ENCODE measurements around the gene PRUNE2.
"Not testable (repeated sequence)": the region's sequence is repeated elsewhere in the genome, so short reads cannot be mapped to it uniquely, and the experiment has no call there.

Gene PRUNE2

GRCh38 chr9:76905791-76906646, at the start of gene PRUNE2:
TSS of gene PRUNE2 (minus strand) at chr9:76906114. CDS start at chr9:76905963, 151 bp downstream.
- Histone ChIP-seq H3K27me3 (peaks cover 84% of the 10 kb centered on the region), H3K9me3 (no peaks in the 10 kb centered on the region), H3K4me1 (ENCODE audit: control insufficient read depth in 1 of 2, insufficient read depth in 1 of 2, low read depth in 1 of 2, low read length in 1 of 2) (no peaks in the 10 kb centered on the region), H3K36me3 (no peaks in the 10 kb centered on the region), H3K27ac (no peak within 1 kb of the TSS), H3K4me3 (ENCODE audit: low read depth in 1 of 2, low read length in 1 of 2) (no peak within 1 kb of the TSS)
- no peak for TF ChIP-seq CTCF (IDR thresholded peaks at IDR 0.05)

GRCh38 chr9:76955406-76955805, 49.5 kb upstream of the PRUNE2 start:
- H3K27me3 ChIP-seq; H3K9me3 ChIP-seq; H3K4me1 ChIP-seq (ENCODE audit: control insufficient read depth in 1 of 2, insufficient read depth in 1 of 2, low read depth in 1 of 2, low read length in 1 of 2); H3K27ac ChIP-seq; H3K4me3 ChIP-seq (ENCODE audit: low read depth in 1 of 2, low read length in 1 of 2); H3K36me3 ChIP-seq: not testable (repeated sequence)

- H3K36me3 ChIP-seq: no peaks in the 10 kb centered on the region
Observed at GRCh38 chr9:76949865-76950264, 44.0 kb upstream of the PRUNE2 start.

GRCh38 chr9:76944011-76944410, 38.1 kb upstream of the PRUNE2 start:
- TF ChIP-seq CTCF (IDR thresholded peaks at IDR 0.05): no peak
- H3K27ac ChIP-seq: no peak overlapping the region
- no peaks in the 10 kb centered on the region for H3K4me1 ChIP-seq (ENCODE audit: control insufficient read depth in 1 of 2, insufficient read depth in 1 of 2, low read depth in 1 of 2, low read length in 1 of 2)
- H3K4me3 ChIP-seq (ENCODE audit: low read depth in 1 of 2, low read length in 1 of 2): no peak overlapping the region
- peaks cover 3% of the 10 kb centered on the region for H3K27me3 ChIP-seq
- no peaks in the 10 kb centered on the region for H3K36me3 ChIP-seq
- H3K9me3 ChIP-seq: no peaks in the 10 kb centered on the region

More at GRCh38 chr9:76949865-76950264, 44.0 kb upstream of the PRUNE2 start:
- Histone ChIP-seq H3K4me1 (ENCODE audit: control insufficient read depth in 1 of 2, insufficient read depth in 1 of 2, low read depth in 1 of 2, low read length in 1 of 2) (no peaks in the 10 kb centered on the region), H3K9me3 (no peaks in the 10 kb centered on the region), H3K27ac (no peak overlapping the region), H3K4me3 (ENCODE audit: low read depth in 1 of 2, low read length in 1 of 2) (no peak overlapping the region), H3K27me3 (peaks cover 6% of the 10 kb centered on the region)
- TF ChIP-seq CTCF (IDR thresholded peaks at IDR 0.05): no peak

- H3K4me3 ChIP-seq (ENCODE audit: low read depth in 1 of 2, low read length in 1 of 2): no peak overlapping the region
- H3K27me3 ChIP-seq: peaks cover 3% of the 10 kb centered on the region
- H3K4me1 ChIP-seq (ENCODE audit: control insufficient read depth in 1 of 2, insufficient read depth in 1 of 2, low read depth in 1 of 2, low read length in 1 of 2): no peaks in the 10 kb centered on the region
- no peak overlapping the region for H3K27ac ChIP-seq
- no peak for TF ChIP-seq CTCF (IDR thresholded peaks at IDR 0.05)
- no peaks in the 10 kb centered on the region for H3K9me3 ChIP-seq
- no peaks in the 10 kb centered on the region for H3K36me3 ChIP-seq
Observed at GRCh38 chr9:76943054-76943453, 37.1 kb upstream of the PRUNE2 start.

GRCh38 chr9:76932757-76933156, 26.8 kb upstream of the PRUNE2 start:
- no peaks in the 10 kb centered on the region for H3K36me3 ChIP-seq
- no peak for TF ChIP-seq CTCF (IDR thresholded peaks at IDR 0.05)
- H3K4me1 ChIP-seq (ENCODE audit: control insufficient read depth in 1 of 2, insufficient read depth in 1 of 2, low read depth in 1 of 2, low read length in 1 of 2): no peaks in the 10 kb centered on the region

More at GRCh38 chr9:76932757-76933156, 26.8 kb upstream of the PRUNE2 start:
- no peak overlapping the region for H3K4me3 ChIP-seq (ENCODE audit: low read depth in 1 of 2, low read length in 1 of 2)
- no peaks in the 10 kb centered on the region for H3K9me3 ChIP-seq
- no peak overlapping the region for H3K27ac ChIP-seq
- H3K27me3 ChIP-seq: no peaks in the 10 kb centered on the region
